ENCODE measurements around the gene AGFG1. TPM values are rescaled to one million over a fixed set of nuclear protein-coding genes. Genes with fewer than 3 reads are reported as not detected.

AGFG1 gene
- total and polyA plus RNA-seq, 2 donors (not counting 1 experiment from before 2014, with no cell fraction given), result 28.7 to 83.3 TPM

- no peaks in the 10 kb centered on the region for H3K27me3 ChIP-seq (replicated peaks in 1 of 4; ENCODE audit: control extremely low read depth in 1 of 4, control insufficient read depth in 3 of 4, insufficient read depth in 4 of 4, low read length in 3 of 4)
Observed at GRCh38 chr2:227460833-227461232, 11.1 kb upstream of the AGFG1 start.

More at GRCh38 chr2:227460833-227461232, 11.1 kb upstream of the AGFG1 start:
- peaks cover 63% of the 10 kb centered on the region for H3K4me1 Mint-ChIP-seq
- TF ChIP-seq CTCF (IDR thresholded peaks at IDR 0.05) (no peak), EZH2 (IDR thresholded peaks at IDR 0.05; ENCODE audit: borderline replicate concordance, insufficient read depth, low read depth, low read length, poor library complexity, severe bottlenecking) (no peak)
- no peak for ATAC-seq (ENCODE audit: low read depth)
- ChIA-PET CTCF (no interaction called here), POLR2A (no interaction called here)
- no peak overlapping the region for H3K27ac ChIP-seq (ENCODE audit: low read length in 2 of 2)
- WGBS (ENCODE audit: insufficient coverage), result 73% methylated on average over 2 of the region's 3 CpGs
- no peak overlapping the region for H3K27ac Mint-ChIP-seq
- no peak for DNase-seq
- H3K4me3 ChIP-seq (ENCODE audit: control extremely low read depth in 1 of 5, extremely low read depth in 1 of 5, insufficient read depth in 1 of 5, low read depth in 2 of 5, low read length in 4 of 5), result no peak overlapping the region
- no peaks in the 10 kb centered on the region for H3K79me2 ChIP-seq (ENCODE audit: control insufficient read depth, insufficient read depth, low read length)
- intact Hi-C loops (cut with micrococcal nuclease), result loop anchor here (5.0 kb wide), 1 partner anchor 49 kb away; no protein-coding TSS in a partner anchor
- no peaks in the 10 kb centered on the region for H3K9me3 ChIP-seq (ENCODE audit: control extremely low read depth in 1 of 3, control insufficient read depth in 2 of 3, insufficient read depth in 1 of 3, low read length in 2 of 3)
- H3K27me3 Mint-ChIP-seq, result no peaks in the 10 kb centered on the region
- H2AFZ ChIP-seq (ENCODE audit: insufficient read depth, low read depth, low read length, poor library complexity, severe bottlenecking), result peak overlapping the region; percentile 20
- H3K4me3 Mint-ChIP-seq, result no peak overlapping the region
- no peaks in the 10 kb centered on the region for H3K9me3 Mint-ChIP-seq (ENCODE audit: insufficient read depth)
- peak overlapping the region; percentile 49 for H3K4me2 ChIP-seq (replicated peaks; ENCODE audit: low read depth, low read length, poor library complexity, severe bottlenecking)
- H3K36me3 ChIP-seq (replicated peaks in 1 of 2; ENCODE audit: control extremely low read depth in 1 of 2, control insufficient read depth in 1 of 2, extremely low read depth in 1 of 2, insufficient read depth in 2 of 2, low read length in 1 of 2), result no peaks in the 10 kb centered on the region
- no peak overlapping the region for H3K9ac ChIP-seq (ENCODE audit: low read length)
- H3K4me1 ChIP-seq (ENCODE audit: control insufficient read depth in 2 of 2, insufficient read depth in 2 of 2, low read length in 2 of 2), result peaks cover 49 to 54% of the 10 kb centered on the region in 2 donors
- H4K20me1 ChIP-seq (ENCODE audit: control insufficient read depth, insufficient read depth, low read length, poor library complexity, severe bottlenecking), result no peaks in the 10 kb centered on the region

Measured in B cell (primary cell).